GM18507 (cell line): ENCODE results near the gene GRIN2A.

Experiments used
- DNase-seq: peaks from one replicate; pipeline ENCODE4 v3.0.0; 2011; ENCODE audit warnings: low read depth; ENCODE audit not compliant: insufficient read length; ENCODE audit errors: extremely low spot score
- FAIRE-seq: peaks from 2 replicates; lab custom pipeline; 2011; peaks lifted over from hg19 to GRCh38; lab: Jason Lieb, UNC

The GRIN2A gene

GRCh38 chr16:10003486-10003885, 178.7 kb downstream of the GRIN2A start:
- FAIRE-seq: no peak

GRCh38 chr16:10001258-10001775, 180.9 kb downstream of the GRIN2A start:
- FAIRE-seq: no peak
- no peak for DNase-seq

More at GRCh38 chr16:10003486-10003885, 178.7 kb downstream of the GRIN2A start:
- no peak for DNase-seq

GRCh38 chr16:9996221-9996620, 186.0 kb downstream of the GRIN2A start:
- no peak for FAIRE-seq
- no peak for DNase-seq

GRCh38 chr16:9992441-9992840, 189.8 kb downstream of the GRIN2A start:
- DNase-seq (no peak), FAIRE-seq (no peak)

- no peak for FAIRE-seq
- no peak for DNase-seq
Measured at GRCh38 chr16:9980981-9981380, 201.2 kb downstream of the GRIN2A start.

- DNase-seq (no peak), FAIRE-seq (peak; percentile 56)
Measured at GRCh38 chr16:9978160-9978725, 204.0 kb downstream of the GRIN2A start.

- no peak for DNase-seq
- no peak for FAIRE-seq
Measured at GRCh38 chr16:9977333-9977897, 204.8 kb downstream of the GRIN2A start.

- DNase-seq (no peak), FAIRE-seq (no peak)
Measured at GRCh38 chr16:9976601-9977000, 205.6 kb downstream of the GRIN2A start.

- no peak for DNase-seq
- no peak for FAIRE-seq
Measured at GRCh38 chr16:9971907-9972306, 210.3 kb downstream of the GRIN2A start.

GRCh38 chr16:9970796-9971195, 211.4 kb downstream of the GRIN2A start:
- no peak for DNase-seq
- no peak for FAIRE-seq

GRCh38 chr16:9970244-9970643, 212.0 kb downstream of the GRIN2A start:
- DNase-seq: no peak
- FAIRE-seq: no peak

- no peak for DNase-seq
- no peak for FAIRE-seq
Measured at GRCh38 chr16:9969580-9969979, 212.6 kb downstream of the GRIN2A start.

GRCh38 chr16:9966569-9967157, 215.6 kb downstream of the GRIN2A start:
- DNase-seq (no peak), FAIRE-seq (peak; percentile 75)

- DNase-seq (no peak), FAIRE-seq (no peak)
Measured at GRCh38 chr16:9965079-9965478, 217.1 kb downstream of the GRIN2A start.

GRCh38 chr16:9964426-9964825, 217.8 kb downstream of the GRIN2A start:
- no peak for FAIRE-seq
- DNase-seq: no peak

- no peak for FAIRE-seq
- DNase-seq: no peak
Measured at GRCh38 chr16:9957433-9957832, 224.8 kb downstream of the GRIN2A start.

GRCh38 chr16:9957002-9957401, 225.2 kb downstream of the GRIN2A start:
- no peak for DNase-seq
- no peak for FAIRE-seq

GRCh38 chr16:9955677-9956076, 226.6 kb downstream of the GRIN2A start:
- DNase-seq (no peak), FAIRE-seq (no peak)

GRCh38 chr16:9953908-9954570, 228.2 kb downstream of the GRIN2A start:
- FAIRE-seq (no peak), DNase-seq (no peak)

GRCh38 chr16:9950658-9951057, 231.6 kb downstream of the GRIN2A start:
- no peak for FAIRE-seq
- DNase-seq: no peak

- DNase-seq (no peak), FAIRE-seq (no peak)
Measured at GRCh38 chr16:9949396-9949795, 232.8 kb downstream of the GRIN2A start.
